ENCODE data around the gene INPP5E. TPM values are rescaled to one million over a fixed set of nuclear protein-coding genes. Genes with fewer than 3 reads are reported as not detected.

The INPP5E gene
- total and polyA plus RNA-seq, 2 experiments from 2014 or later = 5.8 to 13.4 TPM

DNA sequence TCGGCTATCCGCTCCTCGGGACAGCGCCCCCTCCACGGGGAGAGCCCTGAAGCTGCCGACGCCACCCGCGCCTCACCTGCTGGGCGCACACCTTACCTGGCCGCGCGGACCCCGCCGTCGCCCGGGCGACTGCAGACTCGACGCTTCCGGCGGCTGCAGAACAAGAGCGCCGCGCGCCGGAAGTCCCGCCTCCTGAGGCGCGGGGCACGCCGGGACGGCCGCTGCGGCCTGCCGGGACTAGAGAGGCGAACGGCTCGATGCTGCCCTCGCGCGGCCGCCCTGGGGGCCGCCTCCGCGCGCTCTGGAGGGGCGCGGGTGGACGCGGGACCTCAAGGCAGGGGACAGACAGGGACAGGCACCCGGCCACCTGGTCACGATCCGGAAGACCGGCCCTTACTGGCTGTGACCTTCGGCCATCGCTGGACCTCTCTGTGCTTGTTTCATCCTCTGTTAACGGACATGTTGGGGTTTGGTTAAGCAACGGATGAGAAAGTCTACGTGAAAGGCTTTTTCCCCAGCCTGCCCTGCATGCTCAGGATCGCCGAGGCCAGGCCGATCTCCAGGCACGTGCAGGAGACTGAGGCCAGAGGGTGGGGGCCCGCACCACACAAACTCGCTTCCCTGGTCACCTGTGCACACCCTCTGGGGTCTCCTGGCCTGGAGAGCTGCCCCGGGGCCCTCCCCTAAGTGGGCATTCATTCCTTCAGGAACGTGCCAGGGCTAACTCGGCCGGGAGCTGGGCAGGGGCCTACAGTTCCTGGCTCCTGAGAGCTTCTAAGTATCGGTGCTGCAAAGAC is 39.4 kb downstream of the INPP5E start, which contains the start of gene SNAPC4:
SNAPC4 (minus strand) TSS at position 133 of the 797 bp plus-strand sequence. CDS start 1,742 bp downstream, outside the sequence.
- DNase-seq (ENCODE audit: low spot score) (peak; percentile 94), ATAC-seq (peak; percentile 91)
- Histone ChIP-seq H3K36me3 (ENCODE audit: insufficient read depth) (peaks cover 16% of the 10 kb centered on the region), H3F3A (replicated peaks; ENCODE audit: low read depth) (peaks cover 26% of the 10 kb centered on the region), H2AFZ (peak within 1 kb of the TSS; percentile 2; the same call in 1 of the 2 replicates), H3K9me2 (ENCODE audit: insufficient read depth) (no peaks in the 10 kb centered on the region), H4K20me1 (replicated peaks; ENCODE audit: insufficient read depth) (peaks cover 3% of the 10 kb centered on the region; the same call in 1 of the 2 replicates), H3K4me2 (peak within 1 kb of the TSS; percentile 96), H3K4me1 (ENCODE audit: insufficient read depth) (peaks cover 3% of the 10 kb centered on the region; the same call in 1 of the 2 replicates), H3K27me3 (ENCODE audit: insufficient read depth) (no peaks in the 10 kb centered on the region), H3K4me3 (peak within 1 kb of the TSS; percentile 89), H3K79me2 (replicated peaks; ENCODE audit: insufficient read depth) (peaks cover 27% of the 10 kb centered on the region), H3K27ac (ENCODE audit: low read depth) (peak within 1 kb of the TSS; percentile 73; the same call in 1 of the 2 replicates)
- Mint-ChIP-seq H3K9me3 (no peaks in the 10 kb centered on the region; the same call in 2 of the 3 replicates), H3K4me3 (peak within 1 kb of the TSS; percentile 90), H3K27me3 (ENCODE audit: insufficient read depth, low read depth, poor library complexity) (peaks cover 19% of the 10 kb centered on the region), H3K36me3 (ENCODE audit: low read depth) (peaks cover 64% of the 10 kb centered on the region), H3K27ac (peak within 1 kb of the TSS; percentile 90), H3K4me1 (peaks cover 9% of the 10 kb centered on the region)
- TF ChIP-seq STAT1 (IDR thresholded peaks at IDR 0.05; ENCODE audit: unreplicated experiment) (no peak), ZNF114 (CRISPR knock-in tag; IDR thresholded peaks at IDR 0.05) (no peak), POLR2AphosphoS5 (IDR thresholded peaks at IDR 0.05; ENCODE audit: low read depth) (peak; percentile 83), EZH2phosphoT487 (IDR thresholded peaks at IDR 0.05; ENCODE audit: unreplicated experiment) (no peak), NANOG (IDR thresholded peaks at IDR 0.05; ENCODE audit: borderline replicate concordance) (no peak), EZH2 (IDR thresholded peaks at IDR 0.05; ENCODE audit: low read depth, unreplicated experiment) (no peak), CREB1 (CRISPR knock-in tag; IDR thresholded peaks at IDR 0.05; ENCODE audit: low read depth) (peak; percentile 56)
- TF ChIP-seq, protein P1, sequence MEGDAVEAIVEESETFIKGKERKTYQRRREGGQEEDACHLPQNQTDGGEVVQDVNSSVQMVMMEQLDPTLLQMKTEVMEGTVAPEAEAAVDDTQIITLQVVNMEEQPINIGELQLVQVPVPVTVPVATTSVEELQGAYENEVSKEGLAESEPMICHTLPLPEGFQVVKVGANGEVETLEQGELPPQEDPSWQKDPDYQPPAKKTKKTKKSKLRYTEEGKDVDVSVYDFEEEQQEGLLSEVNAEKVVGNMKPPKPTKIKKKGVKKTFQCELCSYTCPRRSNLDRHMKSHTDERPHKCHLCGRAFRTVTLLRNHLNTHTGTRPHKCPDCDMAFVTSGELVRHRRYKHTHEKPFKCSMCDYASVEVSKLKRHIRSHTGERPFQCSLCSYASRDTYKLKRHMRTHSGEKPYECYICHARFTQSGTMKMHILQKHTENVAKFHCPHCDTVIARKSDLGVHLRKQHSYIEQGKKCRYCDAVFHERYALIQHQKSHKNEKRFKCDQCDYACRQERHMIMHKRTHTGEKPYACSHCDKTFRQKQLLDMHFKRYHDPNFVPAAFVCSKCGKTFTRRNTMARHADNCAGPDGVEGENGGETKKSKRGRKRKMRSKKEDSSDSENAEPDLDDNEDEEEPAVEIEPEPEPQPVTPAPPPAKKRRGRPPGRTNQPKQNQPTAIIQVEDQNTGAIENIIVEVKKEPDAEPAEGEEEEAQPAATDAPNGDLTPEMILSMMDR (conservative IDR thresholded peaks at IDR 0.05; ENCODE audit: low read depth in 2 of 2) = peak; percentile 67 to 80
- TF ChIP-seq, protein P2, sequence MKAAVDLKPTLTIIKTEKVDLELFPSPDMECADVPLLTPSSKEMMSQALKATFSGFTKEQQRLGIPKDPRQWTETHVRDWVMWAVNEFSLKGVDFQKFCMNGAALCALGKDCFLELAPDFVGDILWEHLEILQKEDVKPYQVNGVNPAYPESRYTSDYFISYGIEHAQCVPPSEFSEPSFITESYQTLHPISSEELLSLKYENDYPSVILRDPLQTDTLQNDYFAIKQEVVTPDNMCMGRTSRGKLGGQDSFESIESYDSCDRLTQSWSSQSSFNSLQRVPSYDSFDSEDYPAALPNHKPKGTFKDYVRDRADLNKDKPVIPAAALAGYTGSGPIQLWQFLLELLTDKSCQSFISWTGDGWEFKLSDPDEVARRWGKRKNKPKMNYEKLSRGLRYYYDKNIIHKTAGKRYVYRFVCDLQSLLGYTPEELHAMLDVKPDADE (IDR thresholded peaks at IDR 0.05) = peak; percentile 46; the same call in 1 of the 2 replicates
